CD4-positive, alpha-beta T cell treated with Interleukin-12 subunit alpha and Interleukin-12 subunit beta, for 1 hour (primary cell): ENCODE data around the gene TRIM31.
"Not testable (repeated sequence)": the region's sequence is repeated elsewhere in the genome, so short reads cannot be mapped to it uniquely, and the experiment has no call there.

Experiments
- DNase-seq: peaks from one replicate; pipeline ENCODE4 v3.0.0-alpha.2; 2020

The TRIM31 gene

DNA sequence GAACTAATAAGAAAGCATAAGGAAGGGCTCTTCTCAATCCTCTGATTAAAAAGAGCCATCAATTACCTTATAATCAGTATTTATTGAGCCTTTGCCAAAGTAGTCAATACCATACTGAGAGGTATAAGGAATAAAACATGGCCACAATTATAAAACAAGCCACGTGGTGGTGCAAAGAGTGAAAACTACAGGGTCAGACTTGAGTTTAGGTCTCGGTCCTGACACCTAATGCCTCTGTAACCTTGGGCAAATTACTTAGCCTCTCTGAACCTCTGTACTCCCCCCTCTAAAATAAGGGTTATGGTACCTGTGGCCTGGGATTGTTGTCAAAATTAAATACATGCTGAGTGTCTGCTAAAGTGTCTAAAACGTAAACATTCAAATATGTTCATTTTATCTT lies 36.3 kb upstream of the TRIM31 start:
- DNase-seq = no peak

GRCh38 chr6:30147096-30147495 lies 34.2 kb upstream of the TRIM31 start:
- no peak for DNase-seq

DNA sequence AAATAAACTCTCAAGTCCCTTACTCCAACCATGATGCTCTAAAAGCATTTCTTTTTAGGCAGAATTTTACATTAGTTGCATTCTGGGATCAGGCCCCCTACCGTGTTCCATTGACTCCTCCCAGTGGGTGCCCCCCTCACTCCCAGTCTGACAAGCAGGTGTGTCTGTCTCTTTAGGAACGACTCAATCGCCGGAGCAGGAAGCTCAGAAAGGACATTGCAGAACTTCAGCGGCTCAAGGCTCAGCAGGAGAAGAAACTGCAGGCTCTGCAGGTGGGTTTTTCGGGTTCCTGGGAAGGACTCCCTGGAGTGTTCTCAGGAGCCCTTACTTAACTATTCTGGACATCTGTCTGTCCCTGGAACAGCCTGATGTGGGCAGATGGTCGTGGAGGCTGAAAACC lies 32.9 kb upstream of the TRIM31 start:
- no peak for DNase-seq

GRCh38 chr6:30144811-30145210 lies 31.9 kb upstream of the TRIM31 start:
- DNase-seq = no peak

DNA sequence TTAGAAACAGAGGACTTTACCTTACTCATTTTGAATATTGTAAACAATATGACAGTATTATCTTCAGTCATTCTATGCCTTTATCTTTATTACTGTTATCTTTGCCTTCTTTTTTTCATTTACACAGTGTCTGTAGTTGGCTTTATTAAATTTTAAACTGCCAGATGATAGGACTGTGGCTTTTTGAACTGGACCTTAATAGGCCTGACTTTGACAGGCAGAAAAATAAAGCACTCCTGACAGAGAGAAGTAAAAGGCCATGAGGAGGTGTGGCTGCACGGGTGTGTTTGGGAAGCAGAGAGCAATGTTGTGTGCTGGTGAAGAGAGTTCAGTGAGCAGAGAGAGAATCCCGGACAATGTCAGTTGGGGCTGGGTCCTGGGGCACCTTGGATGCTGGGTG lies 30.9 kb upstream of the TRIM31 start:
- DNase-seq = no peak

GRCh38 chr6:30142665-30143064 lies 29.8 kb upstream of the TRIM31 start:
- no peak for DNase-seq

DNA sequence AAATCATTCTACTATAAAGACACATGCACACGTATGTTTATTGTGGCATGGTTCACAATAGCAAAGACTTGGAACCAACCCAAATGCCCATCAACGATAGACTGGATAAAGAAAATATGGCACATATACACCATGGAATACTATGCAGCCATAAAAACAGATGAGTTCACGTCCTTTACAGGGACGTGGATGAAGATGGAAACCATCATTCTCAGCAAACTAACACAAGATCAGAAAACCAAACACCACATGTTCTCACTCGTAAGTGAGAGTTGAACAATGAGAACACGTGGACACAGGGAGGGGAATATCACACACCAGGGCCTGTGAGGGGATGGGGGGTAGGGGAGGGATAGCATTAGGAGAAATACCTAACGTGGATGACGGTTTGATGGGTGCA lies 27.4 kb upstream of the TRIM31 start:
- not testable (repeated sequence) for DNase-seq

GRCh38 chr6:30136570-30137286 lies 23.8 kb upstream of the TRIM31 start:
- no peak for DNase-seq

DNA sequence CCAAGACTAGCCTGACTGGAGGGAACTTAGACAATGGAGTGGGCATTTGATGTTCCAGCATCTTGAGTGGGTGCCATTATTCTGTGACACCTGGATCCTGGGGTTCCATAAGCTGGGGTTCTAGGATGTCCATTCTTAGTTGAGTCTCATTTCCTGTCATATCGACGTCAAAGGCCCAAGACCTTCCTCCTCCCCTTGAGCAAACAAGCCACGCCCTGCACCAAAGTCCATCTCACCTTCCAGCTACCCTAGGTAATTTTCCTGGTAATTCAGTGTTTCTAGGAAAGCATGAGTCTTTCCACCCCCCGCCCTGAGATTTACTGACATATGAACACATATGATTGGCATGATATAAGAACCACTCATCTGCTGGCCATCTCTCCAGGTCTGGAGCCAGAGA lies 22.9 kb upstream of the TRIM31 start, which contains the start of gene TRIM40:
TSS of gene TRIM40 (plus strand) at position 384 of the 400 bp plus-strand sequence. CDS start 897 bp downstream, outside the sequence.
- DNase-seq = no peak

GRCh38 chr6:30135147-30135546 lies 22.3 kb upstream of the TRIM31 start:
- no peak for DNase-seq

DNA sequence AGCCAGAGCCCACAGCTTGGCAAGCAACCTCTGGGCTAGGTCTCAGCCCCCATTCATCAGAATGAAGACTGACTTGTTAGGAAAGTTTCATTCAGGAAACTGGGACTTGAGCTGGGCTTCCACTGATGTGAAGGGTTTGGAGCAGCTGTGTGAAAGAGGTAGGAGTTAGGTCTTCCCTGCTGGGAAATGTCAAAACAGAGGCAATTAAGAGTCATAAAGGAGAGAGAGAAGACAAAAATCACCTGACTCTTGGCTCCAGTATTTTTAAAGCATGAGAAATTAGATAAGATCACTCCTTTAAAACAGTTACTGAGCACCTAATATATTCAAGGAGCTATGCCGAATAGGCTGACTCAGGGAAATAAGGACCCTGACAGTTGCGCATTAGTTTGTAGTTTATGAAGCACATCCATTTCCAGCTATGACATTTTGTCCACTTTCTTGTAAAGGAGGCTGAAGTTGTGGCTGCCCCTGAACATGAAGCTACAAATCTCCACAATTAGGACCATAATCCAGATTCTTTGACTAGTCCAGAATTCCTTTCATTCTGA lies 19.1 kb upstream of the TRIM31 start:
- DNase-seq = no peak

DNA sequence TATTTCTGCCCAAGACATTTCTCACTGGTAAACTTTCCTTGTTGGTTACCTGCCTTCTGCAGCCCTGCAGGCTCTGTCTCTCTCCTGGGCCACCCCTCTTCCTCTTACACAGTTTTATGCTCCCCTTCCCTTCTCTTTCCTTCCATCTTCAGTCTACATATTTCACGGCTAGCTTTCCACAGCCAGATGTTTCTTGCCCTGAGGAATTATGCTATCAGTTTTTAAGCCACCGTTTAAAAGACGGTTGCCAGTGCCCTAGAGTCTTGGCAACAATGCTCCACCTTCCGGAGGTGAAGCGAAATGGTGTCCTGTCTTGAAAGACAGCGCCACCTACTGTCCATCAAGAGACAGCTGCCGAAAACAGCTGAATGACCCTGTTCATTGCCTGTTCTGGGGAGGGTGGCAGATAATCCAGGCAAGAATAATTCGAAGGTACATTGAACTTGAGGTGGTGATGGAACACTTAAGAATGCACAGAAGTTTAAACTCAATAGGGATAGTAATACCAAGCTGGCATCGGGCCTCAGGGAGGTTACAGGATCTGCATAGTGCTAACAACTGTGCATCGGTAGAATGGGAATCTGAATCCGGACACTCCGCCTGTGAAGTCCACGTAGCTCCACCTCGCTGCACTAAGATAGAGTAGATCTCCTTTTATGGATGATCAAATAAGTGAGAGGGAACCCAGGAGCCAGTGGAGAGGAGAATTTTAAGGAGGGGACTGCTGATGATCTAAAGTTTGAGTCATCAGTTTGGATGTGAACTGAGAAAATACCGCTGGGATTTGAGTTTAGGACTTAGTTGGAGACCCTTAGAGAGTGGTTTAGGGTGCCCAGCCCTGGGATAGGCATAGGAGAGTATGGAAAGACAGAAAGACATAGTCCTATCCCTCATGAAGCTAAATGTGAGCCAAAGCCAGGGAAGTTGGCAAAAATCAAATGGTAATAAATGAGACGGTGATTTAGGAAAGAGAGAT lies 18.3 kb upstream of the TRIM31 start:
- DNase-seq = peak; percentile 84

DNA sequence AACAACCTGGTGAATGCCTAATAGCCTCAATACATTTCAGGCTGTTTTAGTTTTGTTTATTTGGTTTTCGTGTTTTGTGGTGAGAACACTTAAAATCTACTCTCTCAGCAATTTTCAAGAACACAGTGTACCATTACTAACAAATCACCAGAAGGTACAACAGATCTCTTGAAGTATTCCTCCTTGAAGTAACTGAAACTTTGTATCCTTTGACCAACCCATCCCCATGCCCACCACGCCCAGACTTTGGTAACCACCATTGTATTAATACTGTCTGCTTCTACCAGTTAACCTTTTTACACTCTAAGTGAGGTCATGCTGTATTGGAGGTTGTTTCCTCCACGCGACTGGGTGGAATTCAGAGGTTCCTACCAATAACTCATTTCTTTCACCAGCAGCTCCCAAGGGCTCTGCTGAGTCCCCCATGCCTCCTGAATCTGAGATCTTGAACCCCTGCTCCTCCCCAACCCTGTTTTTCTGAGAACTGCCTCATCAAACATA lies 17.3 kb upstream of the TRIM31 start:
- DNase-seq = no peak

- no peak for DNase-seq
Observed at GRCh38 chr6:30129265-30130178, 16.6 kb upstream of the TRIM31 start.

GRCh38 chr6:30127238-30128093 lies 14.6 kb upstream of the TRIM31 start:
- DNase-seq = no peak

DNA sequence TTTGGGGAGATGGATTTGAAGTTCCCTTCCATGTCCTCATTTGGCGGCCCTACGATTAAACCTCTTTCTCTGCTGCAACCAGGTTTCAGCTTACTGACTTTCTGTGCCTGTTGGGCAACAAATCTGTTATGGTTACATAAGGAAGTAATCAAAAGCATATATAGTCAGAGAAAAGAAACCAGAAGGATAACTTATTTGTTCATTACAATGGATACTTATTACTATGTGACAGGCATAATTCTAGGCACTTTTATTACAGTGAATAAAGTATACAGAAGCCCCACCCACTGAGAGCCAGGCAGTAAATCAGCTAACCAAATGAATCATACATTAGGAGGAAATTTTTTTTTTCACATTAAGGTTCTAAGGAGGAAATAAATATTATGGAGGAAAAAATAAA lies 9.6 kb upstream of the TRIM31 start:
- no peak for DNase-seq

DNA sequence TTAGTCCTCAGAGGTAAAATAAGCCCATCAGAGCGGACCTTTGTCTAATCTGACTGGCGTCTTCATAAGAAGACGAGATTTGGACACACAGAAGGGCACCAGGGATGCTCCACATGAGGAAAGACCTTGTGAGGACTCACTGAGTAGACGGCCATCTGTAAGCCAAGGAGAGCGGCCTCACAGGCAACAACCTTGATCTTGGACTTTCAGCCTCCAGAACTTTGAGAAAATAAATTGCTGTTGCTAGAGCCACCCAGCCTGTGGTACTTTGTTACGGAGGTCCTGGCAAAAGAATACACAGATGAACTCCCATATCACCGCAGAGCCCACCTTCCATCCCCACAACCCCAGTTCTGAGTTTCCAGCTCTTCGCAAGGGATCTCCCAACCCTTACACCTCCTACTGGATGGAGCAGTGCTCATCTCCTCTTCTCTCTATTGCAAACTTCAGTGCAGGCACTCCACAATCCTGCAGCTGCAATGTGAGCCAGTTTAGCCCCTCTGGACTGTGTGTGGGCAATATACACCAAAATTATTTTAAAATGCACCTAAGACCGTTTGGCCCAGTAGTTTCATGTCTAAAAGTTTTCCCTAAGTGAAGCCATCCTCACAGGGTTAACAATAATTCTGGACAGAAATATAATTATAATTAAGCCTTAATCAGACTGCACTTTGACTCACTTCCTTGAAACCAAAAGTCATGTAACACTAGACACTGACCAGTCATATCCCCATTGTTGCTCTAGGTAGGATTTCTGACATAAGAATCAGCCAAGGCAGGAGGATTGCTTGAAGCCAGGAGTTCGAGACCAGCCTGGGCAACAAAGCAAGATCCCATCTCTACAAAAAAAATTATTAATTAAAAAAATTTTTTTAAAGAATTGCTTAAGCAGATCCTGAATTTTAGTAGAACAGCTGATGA lies 8.8 kb upstream of the TRIM31 start:
- DNase-seq = no peak

DNA sequence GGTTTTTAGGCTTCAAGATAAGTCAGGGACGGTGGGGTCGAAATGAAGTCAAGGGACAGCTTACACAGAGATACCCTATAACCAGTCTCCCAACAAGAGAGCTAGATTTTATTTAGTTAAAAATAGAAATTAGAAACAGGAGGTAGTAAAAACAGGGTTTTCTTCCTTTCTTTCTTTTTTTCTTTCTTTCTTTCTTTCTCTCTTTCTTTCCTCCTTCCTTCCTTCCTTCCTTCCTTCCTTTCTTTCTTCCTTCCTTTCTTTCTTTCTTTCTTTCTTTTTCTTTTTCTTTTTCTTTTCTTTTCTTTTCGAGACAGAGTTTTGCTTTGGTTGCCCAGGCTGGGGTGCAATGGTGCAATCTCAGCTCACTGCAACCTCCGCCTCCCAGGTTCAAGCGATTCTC lies 5.8 kb upstream of the TRIM31 start:
- DNase-seq = not testable (repeated sequence)

DNA sequence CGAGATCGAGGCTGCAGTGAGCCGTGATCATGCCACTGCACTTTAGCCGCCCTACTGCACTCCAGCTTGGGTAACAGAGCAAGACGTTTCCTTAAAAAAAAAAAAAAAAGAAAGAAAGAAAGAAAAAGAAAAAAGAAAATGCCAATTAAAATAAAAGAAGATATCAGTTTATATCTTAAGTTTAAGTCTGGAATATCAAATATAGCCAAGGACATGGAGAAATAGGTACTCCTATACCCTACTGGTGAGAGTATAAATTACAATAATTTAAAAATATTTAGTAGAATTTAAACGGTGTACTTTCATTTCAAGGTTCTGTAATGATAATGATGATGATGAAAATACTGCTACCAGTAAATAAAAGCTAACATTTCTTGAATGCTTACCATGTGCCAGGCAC lies 3.8 kb upstream of the TRIM31 start:
- no peak for DNase-seq

DNA sequence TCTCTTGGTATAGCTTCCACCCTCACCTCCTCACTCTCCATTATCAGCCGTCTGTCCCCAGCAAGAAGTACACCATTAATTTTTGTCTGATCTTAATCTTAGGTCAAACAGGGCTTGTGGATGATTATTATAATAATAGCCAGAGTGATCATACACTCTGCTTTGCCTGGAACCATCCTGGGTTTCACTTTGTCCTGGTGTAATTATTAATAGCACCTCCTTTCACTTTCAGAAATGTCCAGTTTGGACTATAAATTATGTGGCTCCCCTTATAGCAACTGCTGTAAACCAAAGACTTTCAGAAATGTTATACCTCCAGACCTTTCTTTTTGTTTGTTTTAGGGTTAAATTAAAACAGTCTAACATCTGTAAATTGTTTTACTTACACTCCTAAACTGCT lies 951 bp upstream of the TRIM31 start:
- no peak for DNase-seq
